HepG2 (cell line): ENCODE data around the gene PFAS. TPM values are rescaled to one million over a fixed set of nuclear protein-coding genes. Genes with fewer than 3 reads are reported as not detected.

Experiments
- ARID2 ChIP-seq: sonication (generic); formaldehyde crosslinking; IDR thresholded peaks from 2 replicates; pipeline ENCODE4 v1.8.1; 2022; ENCODE audit warnings: mild to moderate bottlenecking, missing genetic modification reagents, borderline replicate concordance
- ATRX ChIP-seq: sonication (generic); formaldehyde crosslinking; IDR thresholded peaks from 2 replicates; pipeline ENCODE4 v1.4.0; 2020; ENCODE audit warnings: missing genetic modification reagents, borderline replicate concordance
- DNMT3B ChIP-seq: conservative IDR thresholded peaks from 2 replicates; pipeline ENCODE4 v1.6.1; 2016; ENCODE audit warnings: missing biosample characterization, control low read depth
- MEF2D ChIP-seq: sonication (generic); formaldehyde crosslinking; IDR thresholded peaks from 2 replicates; pipeline ENCODE4 v1.5.1; 2020; ENCODE audit warnings: mild to moderate bottlenecking, missing genetic modification reagents
- NR2F6 ChIP-seq, 2 experiments: IDR thresholded peaks; 2 replicates each; pipeline ENCODE4 v1.6.1; 2016; ENCODE audit warnings: antibody characterized with exemption in 1 of 2, mild to moderate bottlenecking in 1 of 2
- PHF20 ChIP-seq: sonication (generic); formaldehyde crosslinking; IDR thresholded peaks from 2 replicates; pipeline ENCODE4 v1.5.0; 2020; ENCODE audit warnings: mild to moderate bottlenecking, missing genetic modification reagents
- PLRG1 ChIP-seq: fragments of 450-650 bp; conservative IDR thresholded peaks from 2 replicates; pipeline ENCODE4 v1.6.1; 2016
- TOPORS ChIP-seq: sonication (generic); formaldehyde crosslinking; IDR thresholded peaks from 2 replicates; pipeline ENCODE4 v1.8.0; 2023; ENCODE audit warnings: mild to moderate bottlenecking, missing genetic modification reagents
- XRCC5 ChIP-seq: fragments of 200-400 bp; formaldehyde crosslinking; optimal IDR thresholded peaks from 2 replicates; pipeline ENCODE3; 2017; ENCODE audit warnings: mild to moderate bottlenecking, low read length
- ZNF234 ChIP-seq: sonication (generic); formaldehyde crosslinking; conservative IDR thresholded peaks from 2 replicates; pipeline ENCODE4 v1.5.1; 2020; ENCODE audit warnings: mild to moderate bottlenecking, missing genetic modification reagents
- ZNF263 ChIP-seq: sonication (generic); formaldehyde crosslinking; IDR thresholded peaks from 2 replicates; pipeline ENCODE4 v1.4.0; 2020; ENCODE audit warnings: missing genetic modification reagents
- ZNF501 ChIP-seq: sonication (generic); formaldehyde crosslinking; IDR thresholded peaks from 2 replicates; pipeline ENCODE4 v1.5.1; 2020; ENCODE audit warnings: mild to moderate bottlenecking, moderate library complexity, missing genetic modification reagents
- ZNF792 ChIP-seq: IDR thresholded peaks from 2 replicates; pipeline ENCODE4 v1.6.1; 2016
- ZNF800 ChIP-seq: sonication (generic); formaldehyde crosslinking; IDR thresholded peaks from 2 replicates; pipeline ENCODE4 v1.4.0; 2020; ENCODE audit warnings: missing genetic modification reagents
- ZNF883 ChIP-seq: sonication (generic); formaldehyde crosslinking; IDR thresholded peaks from 2 replicates; pipeline ENCODE4 v1.5.1; 2020; ENCODE audit warnings: mild to moderate bottlenecking, missing genetic modification reagents; ENCODE audit errors: not compliant biosample characterization
- polyA plus RNA-seq, 8 experiments: library from polyadenylated mRNA; depleted of rRNA in 3 of 8; stranded (reverse) in 7 of 8; unstranded in 1 of 8; fragments of >200 nt; fragmentation: Illumina TruSeq in 4 of 8; extraction: Trizol in 4 of 8; gene quantifications; 2 replicates each; pipeline versions ENCODE4 v1.2.1 to v1.2.3, GENCODE V29; 2011 to 2016; ENCODE audit warnings: low read depth in 4 of 8, missing spikeins in 1 of 8, mixed read lengths in 1 of 8; ENCODE audit not compliant: insufficient read depth in 1 of 8
- total RNA-seq, 5 experiments: library from RNA; depleted of rRNA; stranded (reverse); fragments of >200 nt; fragmentation: Illumina TruSeq; extraction: Trizol; gene quantifications; 2 replicates each; pipeline ENCODE4 v1.2.3, GENCODE V29; 2016; ENCODE audit warnings: low read depth in 1 of 5
- TF ChIP-seq, protein P1 (sequence below): sonication (generic); formaldehyde crosslinking; IDR thresholded peaks from one replicate; pipeline ENCODE4 v1.5.1; 2020; ENCODE audit warnings: mild to moderate bottlenecking, missing genetic modification reagents; ENCODE audit errors: not compliant biosample characterization
- TF ChIP-seq, protein P2 (sequence below): sonication (generic); formaldehyde crosslinking; conservative IDR thresholded peaks from 2 replicates; pipeline ENCODE4 v1.8.0; 2022; ENCODE audit warnings: missing genetic modification reagents
- TF ChIP-seq, protein P3 (sequence below): sonication (generic); formaldehyde crosslinking; IDR thresholded peaks from 2 replicates; pipeline ENCODE4 v1.4.0; 2020; ENCODE audit warnings: mild to moderate bottlenecking, missing genetic modification reagents

PFAS gene
- total and polyA plus RNA-seq, 2 of the 13 experiments (the other 11 are each of a cell fraction or from before 2014, with no cell fraction given) = 49.4 to 58.2 TPM

GRCh38 chr17:8294814-8295316, 45.8 kb downstream of the PFAS start (continued):
- TF ChIP-seq NR2F6 (IDR thresholded peaks at IDR 0.05) = peak; percentile 63; the same call in 1 of the 2 replicates
- TF ChIP-seq NR2F6 (CRISPR knock-in tag; IDR thresholded peaks at IDR 0.05) = no peak
- TF ChIP-seq, protein P1, sequence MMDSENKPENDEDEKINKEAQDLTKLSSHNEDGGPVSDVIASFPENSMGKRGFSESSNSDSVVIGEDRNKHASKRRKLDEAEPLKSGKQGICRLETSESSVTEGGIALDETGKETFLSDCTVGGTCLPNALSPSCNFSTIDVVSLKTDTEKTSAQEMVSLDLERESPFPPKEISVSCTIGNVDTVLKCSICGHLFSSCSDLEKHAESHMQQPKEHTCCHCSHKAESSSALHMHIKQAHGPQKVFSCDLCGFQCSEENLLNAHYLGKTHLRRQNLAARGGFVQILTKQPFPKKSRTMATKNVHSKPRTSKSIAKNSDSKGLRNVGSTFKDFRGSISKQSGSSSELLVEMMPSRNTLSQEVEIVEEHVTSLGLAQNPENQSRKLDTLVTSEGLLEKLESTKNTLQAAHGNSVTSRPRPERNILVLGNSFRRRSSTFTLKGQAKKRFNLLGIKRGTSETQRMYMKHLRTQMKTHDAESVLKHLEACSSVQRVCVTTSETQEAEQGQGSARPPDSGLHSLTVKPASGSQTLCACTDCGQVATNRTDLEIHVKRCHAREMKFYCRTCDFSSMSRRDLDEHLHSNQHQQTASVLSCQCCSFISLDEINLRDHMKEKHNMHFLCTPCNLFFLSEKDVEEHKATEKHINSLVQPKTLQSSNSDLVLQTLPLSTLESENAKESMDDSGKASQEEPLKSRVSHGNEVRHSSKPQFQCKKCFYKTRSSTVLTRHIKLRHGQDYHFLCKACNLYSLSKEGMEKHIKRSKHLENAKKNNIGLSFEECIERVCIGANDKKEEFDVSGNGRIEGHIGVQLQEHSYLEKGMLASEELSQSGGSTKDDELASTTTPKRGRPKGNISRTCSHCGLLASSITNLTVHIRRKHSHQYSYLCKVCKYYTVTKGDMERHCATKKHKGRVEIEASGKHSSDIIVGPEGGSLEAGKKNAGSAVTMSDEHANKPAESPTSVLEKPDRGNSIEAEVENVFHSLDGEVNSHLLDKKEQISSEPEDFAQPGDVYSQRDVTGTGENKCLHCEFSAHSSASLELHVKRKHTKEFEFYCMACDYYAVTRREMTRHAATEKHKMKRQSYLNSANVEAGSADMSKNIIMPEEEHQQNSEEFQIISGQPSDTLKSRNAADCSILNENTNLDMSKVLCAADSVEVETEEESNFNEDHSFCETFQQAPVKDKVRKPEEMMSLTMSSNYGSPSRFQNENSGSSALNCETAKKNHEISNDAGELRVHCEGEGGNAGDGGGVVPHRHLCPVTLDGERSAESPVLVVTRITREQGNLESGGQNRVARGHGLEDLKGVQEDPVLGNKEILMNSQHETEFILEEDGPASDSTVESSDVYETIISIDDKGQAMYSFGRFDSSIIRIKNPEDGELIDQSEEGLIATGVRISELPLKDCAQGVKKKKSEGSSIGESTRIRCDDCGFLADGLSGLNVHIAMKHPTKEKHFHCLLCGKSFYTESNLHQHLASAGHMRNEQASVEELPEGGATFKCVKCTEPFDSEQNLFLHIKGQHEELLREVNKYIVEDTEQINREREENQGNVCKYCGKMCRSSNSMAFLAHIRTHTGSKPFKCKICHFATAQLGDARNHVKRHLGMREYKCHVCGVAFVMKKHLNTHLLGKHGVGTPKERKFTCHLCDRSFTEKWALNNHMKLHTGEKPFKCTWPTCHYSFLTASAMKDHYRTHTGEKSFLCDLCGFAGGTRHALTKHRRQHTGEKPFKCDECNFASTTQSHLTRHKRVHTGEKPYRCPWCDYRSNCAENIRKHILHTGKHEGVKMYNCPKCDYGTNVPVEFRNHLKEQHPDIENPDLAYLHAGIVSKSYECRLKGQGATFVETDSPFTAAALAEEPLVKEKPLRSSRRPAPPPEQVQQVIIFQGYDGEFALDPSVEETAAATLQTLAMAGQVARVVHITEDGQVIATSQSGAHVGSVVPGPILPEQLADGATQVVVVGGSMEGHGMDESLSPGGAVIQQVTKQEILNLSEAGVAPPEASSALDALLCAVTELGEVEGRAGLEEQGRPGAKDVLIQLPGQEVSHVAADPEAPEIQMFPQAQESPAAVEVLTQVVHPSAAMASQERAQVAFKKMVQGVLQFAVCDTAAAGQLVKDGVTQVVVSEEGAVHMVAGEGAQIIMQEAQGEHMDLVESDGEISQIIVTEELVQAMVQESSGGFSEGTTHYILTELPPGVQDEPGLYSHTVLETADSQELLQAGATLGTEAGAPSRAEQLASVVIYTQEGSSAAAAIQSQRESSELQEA = peak; percentile 11
- TF ChIP-seq MEF2D (CRISPR knock-in tag) = no peak
- TF ChIP-seq PLRG1 = no peak
- TF ChIP-seq ZNF501 (CRISPR knock-in tag) = 0 out of 2 replicates have a peak, but pooled peaks have one; percentile 23
- no peak for TF ChIP-seq DNMT3B (CRISPR knock-in tag)
- TF ChIP-seq ZNF263 = 0 out of 2 replicates have a peak, but pooled peaks have one; percentile 61
- 0 out of 2 replicates have a peak, but pooled peaks have one; percentile 63 for TF ChIP-seq ARID2 (CRISPR knock-in tag)
- TF ChIP-seq ATRX = no peak
- TF ChIP-seq ZNF883 (CRISPR knock-in tag) = peak; percentile 7
- TF ChIP-seq, protein P2, sequence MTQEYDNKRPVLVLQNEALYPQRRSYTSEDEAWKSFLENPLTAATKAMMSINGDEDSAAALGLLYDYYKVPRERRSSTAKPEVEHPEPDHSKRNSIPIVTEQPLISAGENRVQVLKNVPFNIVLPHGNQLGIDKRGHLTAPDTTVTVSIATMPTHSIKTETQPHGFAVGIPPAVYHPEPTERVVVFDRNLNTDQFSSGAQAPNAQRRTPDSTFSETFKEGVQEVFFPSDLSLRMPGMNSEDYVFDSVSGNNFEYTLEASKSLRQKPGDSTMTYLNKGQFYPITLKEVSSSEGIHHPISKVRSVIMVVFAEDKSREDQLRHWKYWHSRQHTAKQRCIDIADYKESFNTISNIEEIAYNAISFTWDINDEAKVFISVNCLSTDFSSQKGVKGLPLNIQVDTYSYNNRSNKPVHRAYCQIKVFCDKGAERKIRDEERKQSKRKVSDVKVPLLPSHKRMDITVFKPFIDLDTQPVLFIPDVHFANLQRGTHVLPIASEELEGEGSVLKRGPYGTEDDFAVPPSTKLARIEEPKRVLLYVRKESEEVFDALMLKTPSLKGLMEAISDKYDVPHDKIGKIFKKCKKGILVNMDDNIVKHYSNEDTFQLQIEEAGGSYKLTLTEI = no peak
- TF ChIP-seq, protein P3, sequence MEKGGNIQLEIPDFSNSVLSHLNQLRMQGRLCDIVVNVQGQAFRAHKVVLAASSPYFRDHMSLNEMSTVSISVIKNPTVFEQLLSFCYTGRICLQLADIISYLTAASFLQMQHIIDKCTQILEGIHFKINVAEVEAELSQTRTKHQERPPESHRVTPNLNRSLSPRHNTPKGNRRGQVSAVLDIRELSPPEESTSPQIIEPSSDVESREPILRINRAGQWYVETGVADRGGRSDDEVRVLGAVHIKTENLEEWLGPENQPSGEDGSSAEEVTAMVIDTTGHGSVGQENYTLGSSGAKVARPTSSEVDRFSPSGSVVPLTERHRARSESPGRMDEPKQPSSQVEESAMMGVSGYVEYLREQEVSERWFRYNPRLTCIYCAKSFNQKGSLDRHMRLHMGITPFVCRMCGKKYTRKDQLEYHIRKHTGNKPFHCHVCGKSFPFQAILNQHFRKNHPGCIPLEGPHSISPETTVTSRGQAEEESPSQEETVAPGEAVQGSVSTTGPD = no peak
- TF ChIP-seq ZNF792 (CRISPR knock-in tag) = no peak
- no peak for TF ChIP-seq ZNF234 (CRISPR knock-in tag)
- TF ChIP-seq PHF20 (CRISPR knock-in tag) = no peak
- TF ChIP-seq ZNF800 (CRISPR knock-in tag) = no peak
- no peak for TF ChIP-seq TOPORS
- no peak for TF ChIP-seq XRCC5
